Naive thymus-derived CD4-positive, alpha-beta T cell (primary cell): ENCODE measurements around the gene C10orf90. TPM values are rescaled to one million over a fixed set of nuclear protein-coding genes. Genes with fewer than 3 reads are reported as not detected.

Experiments used
- ATAC-seq: fragments of 150-1000 bp; cut with Tn5 transposase; 2 replicates; pipeline ENCODE4 v1.10.0; 2021; ENCODE audit warnings: mild to moderate bottlenecking, moderate library complexity
- CTCF ChIA-PET: fragments of 350-600 bp; sonication (Branson Sonifier 250); formaldehyde crosslinking; loops from one replicate; lab custom pipeline; 2021; ENCODE audit warnings: antibody characterized with exemption; lab: Charles Lee
- POLR2A ChIA-PET: fragments of 350-600 bp; sonication (Branson Sonifier 250); formaldehyde crosslinking; loops from one replicate; lab custom pipeline; 2021; ENCODE audit warnings: antibody characterized with exemption, inconsistent platforms; lab: Charles Lee
- DNase-seq, 9 donors: peaks; one replicate each; pipeline versions ENCODE4 v3.0.0 to v3.0.0-alpha.2; 2020 to 2022; ENCODE audit warnings: mixed read lengths in 1 of 9
- H3K27ac ChIP-seq: one replicate; pipeline ENCODE4 v1.7.0; 2013; ENCODE audit warnings: mild to moderate bottlenecking, low read depth, low read length, moderate library complexity
- H3K27me3 ChIP-seq, 2 donors: one replicate each; pipeline ENCODE4 v1.7.0; 2013; ENCODE audit warnings: low read length in 2 of 2, mild to moderate bottlenecking in 2 of 2, moderate library complexity in 2 of 2; ENCODE audit not compliant: control insufficient read depth in 2 of 2, insufficient read depth in 2 of 2
- H3K36me3 ChIP-seq, 3 experiments: 1 replicate in 2 of 3; 2 replicates in 1 of 3; pipeline ENCODE4 v1.7.0; 2013; ENCODE audit warnings: low read length in 3 of 3, mild to moderate bottlenecking in 3 of 3, moderate library complexity in 1 of 3; ENCODE audit not compliant: insufficient read depth in 3 of 3, control insufficient read depth in 2 of 3
- H3K4me1 ChIP-seq, 2 donors: one replicate each; pipeline ENCODE4 v1.7.0; 2013; ENCODE audit warnings: low read length in 2 of 2, mild to moderate bottlenecking in 2 of 2, moderate library complexity in 1 of 2; ENCODE audit not compliant: control insufficient read depth in 2 of 2, insufficient read depth in 2 of 2
- H3K4me3 ChIP-seq: 2 replicates; pipeline ENCODE4 v1.7.0; 2013; ENCODE audit warnings: mild to moderate bottlenecking, low read length
- H3K9me3 ChIP-seq, 3 experiments: 1 replicate in 2 of 3; 2 replicates in 1 of 3; pipeline ENCODE4 v1.7.0; 2013; ENCODE audit warnings: low read length in 3 of 3; ENCODE audit not compliant: control insufficient read depth in 2 of 3
- H3K27ac Mint-ChIP-seq, 9 donors: one replicate each; pipeline ENCODE4 v1.8.0; 2020 to 2022; ENCODE audit warnings: mixed read lengths in 9 of 9, mild to moderate bottlenecking in 8 of 9, moderate library complexity in 5 of 9, inconsistent platforms in 2 of 9
- H3K27me3 Mint-ChIP-seq, 5 donors: one replicate each; pipeline ENCODE4 v1.8.0; 2021 to 2022; ENCODE audit warnings: mixed read lengths in 5 of 5, mild to moderate bottlenecking in 1 of 5
- H3K36me3 Mint-ChIP-seq, 5 donors: one replicate each; pipeline ENCODE4 v1.8.0; 2020 to 2022; ENCODE audit warnings: mixed read lengths in 5 of 5, mild to moderate bottlenecking in 3 of 5, inconsistent platforms in 1 of 5
- H3K4me1 Mint-ChIP-seq, 7 donors: one replicate each; pipeline ENCODE4 v1.8.0; 2020 to 2022; ENCODE audit warnings: mixed read lengths in 7 of 7, mild to moderate bottlenecking in 3 of 7, inconsistent platforms in 1 of 7
- H3K4me3 Mint-ChIP-seq, 10 donors: one replicate each; pipeline ENCODE4 v1.8.0; 2020 to 2022; ENCODE audit warnings: mild to moderate bottlenecking in 10 of 10, mixed read lengths in 10 of 10, moderate library complexity in 6 of 10, inconsistent platforms in 2 of 10
- H3K9me3 Mint-ChIP-seq, 11 donors: one replicate each; pipeline ENCODE4 v1.8.0; 2020 to 2022; ENCODE audit warnings: mixed read lengths in 11 of 11, mild to moderate bottlenecking in 4 of 11, inconsistent platforms in 1 of 11, moderate library complexity in 1 of 11
- intact Hi-C, 2 donors: fragments of 100-400 bp; cut with micrococcal nuclease; formaldehyde crosslinking; loops; one replicate each; pipeline ENCODE4 v1.15.1; 2023
- polyA plus RNA-seq, 2 donors: library from polyadenylated mRNA; unstranded; fragments of 300-500 nt; fragmentation: Illumina TruSeq; gene quantifications; one replicate each; pipeline ENCODE4 v1.2.3, GENCODE V29; 2021
- total RNA-seq, 6 experiments: library from RNA in 5 of 6; stranded (reverse) in 5 of 6; gene quantifications; 1 replicate in 5 of 6; 2 replicates in 1 of 6; pipeline ENCODE4 v1.2.3 and lab custom pipeline; 2021 to 2026

The C10orf90 gene
- total and polyA plus RNA-seq, 7 experiments from 2014 or later = not detected

DNA sequence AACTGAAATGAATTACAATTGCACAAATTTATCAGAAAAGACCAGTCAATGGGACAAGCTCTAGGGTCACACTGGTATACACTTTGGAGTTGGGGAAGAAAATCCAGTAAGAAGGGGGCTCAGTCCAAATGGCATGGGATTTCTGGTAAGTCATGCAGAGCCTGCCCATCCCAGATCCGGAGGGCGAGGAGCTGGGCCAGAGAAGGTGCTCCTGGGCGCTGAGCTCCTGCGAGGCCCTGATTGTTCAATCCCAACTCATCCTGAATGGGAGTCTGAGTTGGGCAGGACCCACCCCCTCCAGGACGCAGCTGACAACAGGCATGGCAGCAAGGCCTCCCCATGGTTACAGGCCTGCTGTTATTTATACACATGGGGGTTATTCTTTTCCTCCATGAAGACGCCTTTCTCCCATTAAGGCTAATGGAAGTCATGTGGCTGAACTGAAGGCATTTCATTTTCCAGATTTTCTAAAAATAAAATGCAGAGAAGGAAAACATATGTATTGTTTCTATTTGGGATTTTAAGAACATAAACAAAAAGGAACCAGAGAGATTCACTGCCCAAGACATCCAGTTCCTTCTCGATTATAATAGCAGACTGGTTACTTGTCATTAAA, 191.1 kb downstream of the C10orf90 start:
- no peak overlapping the region for H3K27ac ChIP-seq
- CTCF ChIA-PET = no interaction called here
- H3K4me3 Mint-ChIP-seq = no peak overlapping the region
- no peaks in the 10 kb centered on the region for H3K36me3 Mint-ChIP-seq
- H3K27me3 ChIP-seq = no peaks in the 10 kb centered on the region
- H3K9me3 Mint-ChIP-seq = peaks cover 0 to 6% (median 0%) of the 10 kb centered on the region in 11 donors
- no peaks in the 10 kb centered on the region for H3K4me1 ChIP-seq
- no peak overlapping the region for H3K4me3 ChIP-seq
- H3K36me3 ChIP-seq = no peaks in the 10 kb centered on the region
- intact Hi-C loops = no loop called here
- ATAC-seq = no peak
- H3K4me1 Mint-ChIP-seq = no peaks in the 10 kb centered on the region
- POLR2A ChIA-PET = no interaction called here
- H3K9me3 ChIP-seq = no peaks in the 10 kb centered on the region
- no peak for DNase-seq
- H3K27ac Mint-ChIP-seq = no peak overlapping the region
- peaks cover 0 to 32% (median 0%) of the 10 kb centered on the region in 5 donors for H3K27me3 Mint-ChIP-seq

DNA sequence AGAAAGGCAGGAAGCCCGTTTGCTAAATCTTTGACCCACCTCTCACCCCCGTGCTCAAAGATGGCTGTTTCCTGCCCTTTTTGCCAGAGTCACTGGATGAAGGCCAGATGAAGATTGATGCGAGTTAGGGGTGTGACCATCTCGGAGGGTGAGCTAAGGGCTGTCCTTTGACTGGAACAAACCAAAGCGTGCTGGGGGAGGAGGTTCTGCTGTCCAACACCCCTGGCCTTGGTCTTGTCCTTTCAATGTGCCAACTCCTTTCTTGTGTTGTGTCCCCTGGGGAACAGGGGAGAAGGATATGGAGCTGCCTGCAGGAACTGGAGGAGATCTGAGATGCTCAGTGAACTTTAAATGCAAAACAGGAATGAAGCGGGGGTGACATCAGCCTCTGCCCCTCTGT, 191.9 kb downstream of the C10orf90 start:
- intact Hi-C loops = no loop called here
- no peak overlapping the region for H3K27ac Mint-ChIP-seq
- no peaks in the 10 kb centered on the region for H3K36me3 ChIP-seq
- H3K27ac ChIP-seq = no peak overlapping the region
- H3K4me3 Mint-ChIP-seq = no peak overlapping the region
- CTCF ChIA-PET = no interaction called here
- no peaks in the 10 kb centered on the region for H3K4me1 ChIP-seq
- DNase-seq (no peak), ATAC-seq (no peak)
- no peak overlapping the region for H3K4me3 ChIP-seq
- POLR2A ChIA-PET = no interaction called here
- H3K9me3 ChIP-seq = no peaks in the 10 kb centered on the region
- no peaks in the 10 kb centered on the region for H3K36me3 Mint-ChIP-seq
- peaks cover 0 to 24% (median 0%) of the 10 kb centered on the region in 5 donors for H3K27me3 Mint-ChIP-seq
- peaks cover 0 to 5% (median 0%) of the 10 kb centered on the region in 11 donors for H3K9me3 Mint-ChIP-seq
- H3K4me1 Mint-ChIP-seq = no peaks in the 10 kb centered on the region
- no peaks in the 10 kb centered on the region for H3K27me3 ChIP-seq

DNA sequence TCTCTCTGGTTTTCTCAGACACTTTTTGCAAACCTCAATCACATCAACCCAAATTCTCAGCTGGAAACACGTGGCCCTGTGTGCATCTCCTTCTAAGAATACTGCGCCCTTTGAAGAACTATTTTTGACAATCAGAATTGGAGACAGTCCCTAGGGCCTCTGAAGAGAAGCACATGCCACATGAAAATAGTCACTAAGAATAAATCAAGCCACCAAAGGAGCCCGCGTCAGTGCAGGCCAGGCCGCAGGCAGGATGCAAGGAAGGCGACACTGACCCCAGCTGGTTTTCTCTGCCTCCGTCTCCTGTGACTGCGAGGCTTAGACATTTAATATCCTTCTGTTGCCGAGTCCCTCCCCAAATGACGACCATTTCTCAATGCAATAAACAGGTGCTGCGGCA, 194.2 kb downstream of the C10orf90 start:
- Histone ChIP-seq H3K27me3 (no peaks in the 10 kb centered on the region), H3K4me3 (no peak overlapping the region), H3K36me3 (no peaks in the 10 kb centered on the region), H3K9me3 (no peaks in the 10 kb centered on the region), H3K27ac (no peak overlapping the region), H3K4me1 (no peaks in the 10 kb centered on the region)
- Mint-ChIP-seq H3K4me1 (no peaks in the 10 kb centered on the region), H3K27ac (no peak overlapping the region), H3K4me3 (no peak overlapping the region), H3K36me3 (no peaks in the 10 kb centered on the region), H3K27me3 (peaks cover 0 to 19% (median 2%) of the 10 kb centered on the region in 5 donors), H3K9me3 (peaks cover 0 to 5% (median 0%) of the 10 kb centered on the region in 11 donors)
- no peak for DNase-seq
- CTCF ChIA-PET = no interaction called here
- intact Hi-C loops = no loop called here
- POLR2A ChIA-PET = no interaction called here
- no peak for ATAC-seq

DNA sequence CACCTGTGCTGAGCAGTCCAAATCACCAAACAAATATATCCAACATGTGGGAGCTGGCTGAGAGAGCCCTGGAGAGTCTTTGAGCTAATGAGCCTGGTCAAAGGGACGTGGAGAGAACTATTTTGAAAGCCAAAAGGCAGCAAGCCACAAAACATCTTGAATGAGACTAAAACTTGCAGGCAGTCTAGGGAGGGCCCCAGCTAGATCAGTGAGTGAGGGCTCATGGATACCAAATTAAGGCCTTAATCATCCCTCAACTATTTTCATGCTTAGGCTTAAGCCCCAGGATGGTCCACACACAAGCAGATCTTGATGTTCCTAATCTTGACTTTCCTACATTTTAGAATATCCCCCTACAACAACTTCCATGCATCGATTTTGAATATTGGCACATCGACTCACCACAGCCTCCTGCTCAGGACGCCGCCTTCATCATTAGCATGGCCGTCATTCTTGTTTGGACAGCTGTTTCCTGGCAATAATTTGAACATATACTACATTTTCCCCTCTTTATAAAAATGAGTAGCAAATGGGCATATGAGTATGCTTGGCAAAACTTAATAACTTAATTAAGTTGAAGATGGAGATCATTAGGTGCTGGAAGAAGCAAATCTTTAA, 195.3 kb downstream of the C10orf90 start:
- Histone ChIP-seq H3K27ac (no peak overlapping the region), H3K9me3 (no peaks in the 10 kb centered on the region), H3K4me1 (no peaks in the 10 kb centered on the region), H3K4me3 (no peak overlapping the region), H3K36me3 (no peaks in the 10 kb centered on the region), H3K27me3 (no peaks in the 10 kb centered on the region)
- intact Hi-C loops = no loop called here
- Mint-ChIP-seq H3K9me3 (peaks cover 0 to 3% (median 0%) of the 10 kb centered on the region in 11 donors), H3K36me3 (no peaks in the 10 kb centered on the region), H3K4me1 (peaks cover 0 to 1% (median 0%) of the 10 kb centered on the region in 7 donors), H3K27me3 (peaks cover 0 to 25% (median 7%) of the 10 kb centered on the region in 5 donors), H3K27ac (no peak overlapping the region), H3K4me3 (no peak overlapping the region)
- ChIA-PET CTCF (no interaction called here), POLR2A (no interaction called here)
- no peak for ATAC-seq
- no peak for DNase-seq

DNA sequence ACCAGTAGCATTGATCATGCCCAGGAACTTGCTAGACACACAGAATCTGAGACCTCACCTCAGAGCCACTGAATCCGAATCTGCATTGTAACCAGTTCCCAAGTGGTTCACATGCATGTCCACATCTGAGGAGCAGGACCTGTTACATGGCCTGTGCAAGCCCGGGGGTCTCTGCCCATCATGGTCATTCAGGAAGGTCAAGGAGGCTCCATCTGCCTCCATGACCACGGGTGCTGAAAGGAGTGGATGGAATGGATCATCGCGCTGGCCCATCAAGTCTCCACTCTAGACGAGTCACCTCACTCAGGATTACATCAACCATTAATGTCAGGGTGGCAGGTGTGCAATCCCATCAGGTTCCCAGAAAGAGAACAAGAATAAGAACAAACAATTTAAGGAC, 196.5 kb downstream of the C10orf90 start:
- Histone ChIP-seq H3K27ac (no peak overlapping the region), H3K36me3 (no peaks in the 10 kb centered on the region), H3K9me3 (no peaks in the 10 kb centered on the region), H3K4me1 (no peaks in the 10 kb centered on the region), H3K4me3 (no peak overlapping the region), H3K27me3 (no peaks in the 10 kb centered on the region)
- DNase-seq = no peak
- Mint-ChIP-seq H3K4me3 (no peak overlapping the region), H3K27ac (no peak overlapping the region), H3K9me3 (peaks cover 0 to 4% (median 0%) of the 10 kb centered on the region in 11 donors), H3K27me3 (peaks cover 0 to 35% (median 7%) of the 10 kb centered on the region in 5 donors), H3K36me3 (no peaks in the 10 kb centered on the region), H3K4me1 (peaks cover 0 to 13% (median 0%) of the 10 kb centered on the region in 7 donors)
- ChIA-PET POLR2A (no interaction called here), CTCF (no interaction called here)
- ATAC-seq = no peak
- intact Hi-C loops = no loop called here

DNA sequence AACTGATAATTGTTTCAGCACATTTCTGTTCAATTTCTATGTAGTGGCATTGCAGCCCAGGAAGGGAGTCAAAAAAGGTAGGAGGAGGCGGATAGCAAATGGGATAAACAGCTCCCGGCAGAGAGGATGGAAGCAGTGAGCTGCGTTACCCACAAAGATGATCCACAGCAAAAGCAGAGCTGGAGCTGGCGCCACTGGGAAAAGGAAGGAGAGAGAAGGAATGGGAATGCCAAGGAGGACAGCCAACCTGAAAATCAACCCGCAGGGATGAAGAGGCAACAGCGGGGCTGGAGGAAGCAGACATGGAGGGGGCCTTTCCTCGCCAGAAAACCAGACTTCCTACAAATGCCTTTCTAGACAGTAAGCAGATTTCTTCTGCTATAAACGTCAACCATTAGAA, 199.5 kb downstream of the C10orf90 start:
- DNase-seq = no peak
- POLR2A ChIA-PET = no interaction called here
- no peak overlapping the region for H3K4me3 Mint-ChIP-seq
- peaks cover 0 to 28% (median 18%) of the 10 kb centered on the region in 5 donors for H3K27me3 Mint-ChIP-seq
- H3K4me1 ChIP-seq = no peaks in the 10 kb centered on the region
- H3K36me3 Mint-ChIP-seq = no peaks in the 10 kb centered on the region
- H3K9me3 Mint-ChIP-seq = peaks cover 0 to 5% (median 0%) of the 10 kb centered on the region in 11 donors
- CTCF ChIA-PET = interaction anchor here (0.6 kb wide), 1 partner anchor 1288 kb away, joined by 3 read pairs; no protein-coding TSS in a partner anchor
- no peak overlapping the region for H3K4me3 ChIP-seq
- no peaks in the 10 kb centered on the region for H3K27me3 ChIP-seq
- no peak for ATAC-seq
- H3K4me1 Mint-ChIP-seq = peaks cover 0 to 20% (median 2%) of the 10 kb centered on the region in 7 donors
- intact Hi-C loops = no loop called here
- H3K9me3 ChIP-seq = no peaks in the 10 kb centered on the region
- H3K27ac Mint-ChIP-seq = no peak overlapping the region
- H3K36me3 ChIP-seq = no peaks in the 10 kb centered on the region
- no peak overlapping the region for H3K27ac ChIP-seq

DNA sequence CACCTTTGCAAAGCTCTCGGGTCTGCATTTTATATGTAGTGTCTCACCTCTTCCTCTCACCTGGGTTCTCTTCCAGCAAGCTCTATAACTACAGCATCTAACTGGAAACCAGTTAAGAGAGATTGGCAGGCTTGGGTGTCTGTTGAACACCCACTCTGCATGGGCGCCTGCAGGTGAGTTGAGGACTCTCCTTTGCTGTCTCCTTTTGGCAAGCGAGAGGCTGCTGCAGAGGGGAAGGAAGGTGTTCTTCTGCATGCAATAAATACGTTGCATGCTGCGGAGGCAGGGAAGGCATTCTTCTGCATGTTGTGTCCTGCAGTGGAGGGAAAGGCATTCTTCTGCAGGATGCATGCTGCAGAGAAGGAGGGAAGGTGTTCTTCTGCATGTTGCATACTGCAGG, 200.8 kb downstream of the C10orf90 start:
- Histone ChIP-seq H3K27ac (no peak overlapping the region), H3K4me1 (no peaks in the 10 kb centered on the region), H3K27me3 (no peaks in the 10 kb centered on the region), H3K36me3 (no peaks in the 10 kb centered on the region), H3K4me3 (no peak overlapping the region), H3K9me3 (no peaks in the 10 kb centered on the region)
- Mint-ChIP-seq H3K4me1 (peaks cover 0 to 20% (median 2%) of the 10 kb centered on the region in 7 donors), H3K27ac (no peak overlapping the region), H3K27me3 (peaks cover 0 to 26% (median 21%) of the 10 kb centered on the region in 5 donors), H3K4me3 (peak overlapping the region in 3 of 10 donors; percentile 36 to 45 (median 40)), H3K9me3 (peaks cover 0 to 5% (median 0%) of the 10 kb centered on the region in 11 donors), H3K36me3 (no peaks in the 10 kb centered on the region)
- ChIA-PET POLR2A (no interaction called here), CTCF (no interaction called here)
- ATAC-seq (no peak), DNase-seq (no peak)
- intact Hi-C loops = no loop called here
